Mesenchymal stem cell (in vitro differentiated cells and primary cell): ENCODE data around the gene HSD17B3.

Experiments
- DNase-seq: peaks from one replicate; pipeline ENCODE4 v3.0.0-alpha.2; 2013
- H2AFZ ChIP-seq: one replicate; pipeline ENCODE4 v1.6.1; 2013; ENCODE audit warnings: low read depth, mild to moderate bottlenecking, control low read depth, inconsistent platforms, low read length, moderate library complexity
- H2AK5ac ChIP-seq: 2 replicates; pipeline ENCODE4 v1.6.1; 2013; ENCODE audit warnings: low read length, moderate library complexity, mild to moderate bottlenecking, inconsistent platforms; ENCODE audit not compliant: severe bottlenecking
- H2BK120ac ChIP-seq: one replicate; pipeline ENCODE4 v1.6.1; 2013; ENCODE audit warnings: low read depth, mild to moderate bottlenecking, inconsistent platforms, low read length, moderate library complexity
- H2BK12ac ChIP-seq, 2 experiments: one replicate each; pipeline ENCODE4 v1.6.1; 2013; ENCODE audit warnings: inconsistent platforms in 2 of 2, low read length in 2 of 2, mild to moderate bottlenecking in 2 of 2, moderate library complexity in 2 of 2, control low read depth in 1 of 2
- H2BK15ac ChIP-seq: one replicate; pipeline ENCODE4 v1.6.1; 2013; ENCODE audit warnings: mild to moderate bottlenecking, low read depth, inconsistent platforms; ENCODE audit not compliant: poor library complexity, severe bottlenecking
- H2BK5ac ChIP-seq: 2 replicates; pipeline ENCODE4 v1.6.1; 2013; ENCODE audit warnings: low read depth, mild to moderate bottlenecking, low read length, control low read depth, inconsistent platforms; ENCODE audit not compliant: poor library complexity, severe bottlenecking
- H3K14ac ChIP-seq, 2 experiments: one replicate each; pipeline ENCODE4 v1.6.1; 2013; ENCODE audit warnings: inconsistent platforms in 2 of 2, low read length in 2 of 2, control low read depth in 1 of 2, mild to moderate bottlenecking in 1 of 2, moderate library complexity in 1 of 2
- H3K18ac ChIP-seq, 2 experiments: one replicate each; pipeline ENCODE4 v1.6.1; 2013; ENCODE audit warnings: inconsistent platforms in 2 of 2, low read length in 2 of 2, control low read depth in 1 of 2, low read depth in 1 of 2, mild to moderate bottlenecking in 1 of 2
- H3K23ac ChIP-seq, 2 experiments: one replicate each; pipeline ENCODE4 v1.6.1; 2013; ENCODE audit warnings: inconsistent platforms in 2 of 2, low read length in 2 of 2, mild to moderate bottlenecking in 2 of 2, moderate library complexity in 2 of 2, control low read depth in 1 of 2
- H3K27ac ChIP-seq: 2 replicates; pipeline ENCODE4 v1.5.1; 2013; ENCODE audit warnings: mild to moderate bottlenecking, moderate library complexity, low read length, control low read depth, inconsistent platforms; ENCODE audit not compliant: poor library complexity, severe bottlenecking
- H3K27me3 ChIP-seq, 2 experiments: 2 replicates each; pipeline versions ENCODE4 v1.6.1 to v1.7.0; 2013; ENCODE audit warnings: low read length in 2 of 2, mild to moderate bottlenecking in 2 of 2, moderate library complexity in 2 of 2, control low read depth in 1 of 2, inconsistent platforms in 1 of 2; ENCODE audit not compliant: control insufficient read depth in 1 of 2, insufficient read depth in 1 of 2
- H3K36me3 ChIP-seq, 2 experiments: 2 replicates each; pipeline versions ENCODE4 v1.6.1 to v1.7.0; 2013; ENCODE audit warnings: low read length in 2 of 2, control low read depth in 1 of 2, inconsistent platforms in 1 of 2, low read depth in 1 of 2, mild to moderate bottlenecking in 1 of 2; ENCODE audit not compliant: insufficient read depth in 2 of 2, control insufficient read depth in 1 of 2
- H3K4ac ChIP-seq, 2 experiments: one replicate each; pipeline ENCODE4 v1.6.1; 2013; ENCODE audit warnings: inconsistent platforms in 2 of 2, low read length in 2 of 2, mild to moderate bottlenecking in 2 of 2, moderate library complexity in 2 of 2, control low read depth in 1 of 2, low read depth in 1 of 2
- H3K4me1 ChIP-seq: 2 replicates; pipeline ENCODE4 v1.6.1; 2013; ENCODE audit warnings: low read depth, low read length, control low read depth; ENCODE audit not compliant: control insufficient read depth, insufficient read depth
- H3K4me2 ChIP-seq: 2 replicates; pipeline ENCODE4 v1.6.1; 2013; ENCODE audit warnings: low read length, mild to moderate bottlenecking, inconsistent platforms; ENCODE audit not compliant: poor library complexity, severe bottlenecking
- H3K4me3 ChIP-seq, 2 experiments: 2 replicates each; pipeline versions ENCODE4 v1.5.1 to v1.7.0; 2013; ENCODE audit warnings: low read length in 2 of 2, mild to moderate bottlenecking in 2 of 2, control low read depth in 1 of 2, low read depth in 1 of 2; ENCODE audit not compliant: insufficient read depth in 1 of 2
- H3K79me1 ChIP-seq: replicated peaks from 2 replicates; pipeline ENCODE4 v1.6.1; 2013; ENCODE audit warnings: mild to moderate bottlenecking, control low read depth, low read length, inconsistent platforms; ENCODE audit not compliant: poor library complexity, severe bottlenecking
- H3K9ac ChIP-seq: 2 replicates; pipeline ENCODE4 v1.7.0; 2013; ENCODE audit warnings: mild to moderate bottlenecking, low read length, moderate library complexity
- H3K9me3 ChIP-seq: 2 replicates; pipeline ENCODE4 v1.7.0; 2013; ENCODE audit warnings: mild to moderate bottlenecking, low read length; ENCODE audit not compliant: control insufficient read depth
- H4K8ac ChIP-seq: one replicate; pipeline ENCODE4 v1.6.1; 2013; ENCODE audit warnings: inconsistent platforms, mild to moderate bottlenecking, low read length, moderate library complexity
- H4K91ac ChIP-seq: one replicate; pipeline ENCODE4 v1.6.1; 2013; ENCODE audit warnings: mild to moderate bottlenecking, low read length, inconsistent platforms
- WGBS: methylation state at CpG from one replicate; pipeline ENCODE4 v1.1.7; 2013; ENCODE audit warnings: mixed read lengths; 5-methylcytosine and 5-hydroxymethylcytosine counted together

The HSD17B3 gene

GRCh38 chr9:96251451-96251850, 50.5 kb downstream of the HSD17B3 start:
- Histone ChIP-seq H3K36me3 (no peaks in the 10 kb centered on the region), H3K9ac (no peak overlapping the region), H2AK5ac (no peak overlapping the region), H2BK15ac (no peak overlapping the region), H3K9me3 (no peaks in the 10 kb centered on the region), H2BK12ac (no peak overlapping the region), H3K27me3 (peaks cover 0 to 30% of the 10 kb centered on the region in 2 experiments), H3K23ac (no peak overlapping the region), H2BK120ac (no peak overlapping the region), H2BK5ac (no peak overlapping the region), H3K79me1 (no peaks in the 10 kb centered on the region), H3K4me2 (no peak overlapping the region), H3K18ac (no peak overlapping the region), H2AFZ (no peak overlapping the region), H4K91ac (no peak overlapping the region), H3K4me1 (no peaks in the 10 kb centered on the region), H3K4ac (no peak overlapping the region), H3K4me3 (no peak overlapping the region), H4K8ac (no peak overlapping the region), H3K27ac (no peak overlapping the region), H3K14ac (no peak overlapping the region)
- WGBS, result 94% methylated on average over 4 of the region's 4 CpGs
- no peak for DNase-seq

- 70% methylated on average over 5 of the region's 6 CpGs for WGBS
- Histone ChIP-seq H2BK12ac (no peak overlapping the region), H3K4ac (no peak overlapping the region), H3K4me1 (no peaks in the 10 kb centered on the region), H3K9me3 (no peaks in the 10 kb centered on the region), H3K18ac (no peak overlapping the region), H3K36me3 (no peaks in the 10 kb centered on the region), H3K4me3 (no peak overlapping the region), H4K91ac (no peak overlapping the region), H3K23ac (no peak overlapping the region), H2BK5ac (no peak overlapping the region), H3K9ac (no peak overlapping the region), H2BK15ac (no peak overlapping the region), H2BK120ac (no peak overlapping the region), H3K14ac (no peak overlapping the region), H3K27me3 (peaks cover 0 to 28% of the 10 kb centered on the region in 2 experiments), H3K27ac (no peak overlapping the region), H2AK5ac (no peak overlapping the region), H3K79me1 (no peaks in the 10 kb centered on the region), H2AFZ (no peak overlapping the region), H4K8ac (no peak overlapping the region), H3K4me2 (no peak overlapping the region)
- no peak for DNase-seq
Observed at GRCh38 chr9:96249746-96250145, 52.2 kb downstream of the HSD17B3 start.

- H3K9ac ChIP-seq, result no peak overlapping the region
- H3K18ac ChIP-seq, result no peak overlapping the region
- H3K27ac ChIP-seq, result no peak overlapping the region
- peaks cover 9% of the 10 kb centered on the region for H3K4me1 ChIP-seq
- no peak overlapping the region for H3K23ac ChIP-seq
- no peak overlapping the region for H4K91ac ChIP-seq
- no peak overlapping the region for H2BK12ac ChIP-seq
- H2AFZ ChIP-seq, result no peak overlapping the region
- no peak for DNase-seq
- H3K14ac ChIP-seq, result no peak overlapping the region
- H3K4me2 ChIP-seq, result no peak overlapping the region
- H2BK15ac ChIP-seq, result no peak overlapping the region
- H3K4me3 ChIP-seq, result no peak overlapping the region
- no peak overlapping the region for H4K8ac ChIP-seq
- no peak overlapping the region for H2AK5ac ChIP-seq
- H3K79me1 ChIP-seq, result no peaks in the 10 kb centered on the region
- no peak overlapping the region for H2BK5ac ChIP-seq
- H3K4ac ChIP-seq, result no peak overlapping the region
- H3K36me3 ChIP-seq, result no peaks in the 10 kb centered on the region
- H3K27me3 ChIP-seq, result peaks cover 0 to 27% of the 10 kb centered on the region in 2 experiments
- 87% methylated on average over 8 of the region's 8 CpGs for WGBS
- no peaks in the 10 kb centered on the region for H3K9me3 ChIP-seq
- no peak overlapping the region for H2BK120ac ChIP-seq
Observed at GRCh38 chr9:96246267-96246671, 55.7 kb downstream of the HSD17B3 start.

GRCh38 chr9:96245399-96245798, 56.6 kb downstream of the HSD17B3 start:
- Histone ChIP-seq H3K9me3 (no peaks in the 10 kb centered on the region), H4K91ac (no peak overlapping the region), H3K9ac (no peak overlapping the region), H3K23ac (no peak overlapping the region), H2BK120ac (no peak overlapping the region), H3K27ac (no peak overlapping the region), H2AK5ac (no peak overlapping the region), H3K79me1 (no peaks in the 10 kb centered on the region), H2BK12ac (no peak overlapping the region), H2BK15ac (no peak overlapping the region), H3K18ac (no peak overlapping the region), H2BK5ac (no peak overlapping the region), H3K4me1 (peaks cover 9% of the 10 kb centered on the region), H3K4me3 (no peak overlapping the region), H3K27me3 (peaks cover 3 to 33% of the 10 kb centered on the region in 2 experiments), H3K36me3 (no peaks in the 10 kb centered on the region), H4K8ac (no peak overlapping the region), H3K4ac (no peak overlapping the region), H3K14ac (no peak overlapping the region), H3K4me2 (no peak overlapping the region), H2AFZ (no peak overlapping the region)
- 67% methylated on average over 7 of the region's 7 CpGs for WGBS
- no peak for DNase-seq
